ENCODE results near the gene PTGR3.
"Not testable (repeated sequence)": the region's sequence is repeated elsewhere in the genome, so short reads cannot be mapped to it uniquely, and the experiment has no call there.

PTGR3 gene

DNA sequence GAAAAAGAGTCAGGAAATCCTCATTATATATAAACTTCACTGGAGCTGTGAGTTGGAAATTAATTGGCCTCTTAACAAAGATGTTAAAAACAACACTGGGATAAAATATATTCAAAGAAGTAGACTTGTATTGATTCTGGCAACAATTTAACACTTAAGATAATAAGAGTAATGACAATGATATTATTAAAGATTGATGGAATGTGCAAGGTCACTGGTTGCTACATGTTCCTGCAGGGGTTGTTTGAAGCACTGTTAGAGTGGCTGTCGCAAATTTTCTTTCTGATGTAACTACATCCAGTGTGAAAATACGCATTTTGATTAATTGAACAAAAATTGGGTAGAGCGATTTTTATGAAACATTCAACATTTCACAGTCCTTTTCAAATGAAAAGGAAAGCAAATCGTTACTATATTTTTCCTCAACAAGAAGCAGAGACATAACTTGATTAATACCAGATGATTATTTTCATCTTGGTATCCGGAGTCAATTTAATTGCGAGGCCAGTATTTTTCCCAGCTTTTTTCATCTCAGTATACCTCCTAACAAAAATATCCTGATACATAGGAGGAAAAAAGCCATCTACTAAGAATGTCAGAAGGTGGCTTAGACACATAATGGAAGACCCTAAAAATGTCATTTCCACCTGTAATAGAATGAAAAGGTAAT, 6.1 kb downstream of the PTGR3 start:
- DNase-seq (ENCODE audit: low spot score) = no peak

DNA sequence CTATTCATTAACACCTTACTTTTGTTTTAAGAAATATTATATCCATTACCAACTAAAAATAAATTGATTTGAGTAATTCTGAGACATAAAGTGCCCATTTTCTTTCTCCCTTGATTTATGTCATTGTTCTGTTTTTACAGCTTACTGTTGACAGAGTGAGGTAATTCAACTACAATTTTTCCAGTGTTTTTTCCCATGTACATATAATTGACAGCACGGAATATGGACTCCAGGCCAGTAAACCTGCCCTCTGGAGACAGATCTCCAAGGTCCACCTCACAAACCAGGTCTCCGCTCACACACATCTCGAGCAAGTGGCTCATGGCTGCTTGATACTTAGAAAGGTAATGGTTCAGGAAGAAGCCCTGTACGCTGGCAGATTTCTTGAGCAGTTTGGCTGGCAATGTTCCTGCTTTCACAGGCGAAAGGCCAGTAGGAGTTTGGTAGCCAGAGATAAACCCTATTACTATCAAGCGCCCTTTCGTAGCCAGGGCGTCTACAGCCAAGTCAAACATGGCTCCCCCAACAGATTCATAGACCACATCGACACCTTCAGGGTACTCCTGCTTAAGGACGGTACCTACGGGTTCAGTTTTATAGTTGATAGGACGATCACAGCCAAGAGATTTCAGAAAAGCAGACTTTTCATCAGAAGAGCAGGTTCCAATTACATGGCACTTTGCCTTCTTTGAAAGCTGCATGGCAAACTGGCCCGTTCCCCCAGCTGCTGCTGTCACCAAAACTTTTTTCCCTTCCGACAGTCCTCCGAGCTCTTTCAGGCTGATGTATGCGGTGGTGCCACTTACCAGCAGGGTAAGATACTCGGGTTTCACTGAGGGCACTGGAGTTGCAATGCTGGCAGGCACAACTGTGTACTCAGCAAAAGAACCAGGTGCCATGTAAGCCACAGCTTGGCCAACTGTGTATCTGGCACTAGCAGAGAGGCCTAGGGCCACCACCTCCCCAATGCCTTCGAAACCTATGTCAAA, 7.4 kb downstream of the PTGR3 start:
- no peak for DNase-seq (ENCODE audit: low spot score)

DNA sequence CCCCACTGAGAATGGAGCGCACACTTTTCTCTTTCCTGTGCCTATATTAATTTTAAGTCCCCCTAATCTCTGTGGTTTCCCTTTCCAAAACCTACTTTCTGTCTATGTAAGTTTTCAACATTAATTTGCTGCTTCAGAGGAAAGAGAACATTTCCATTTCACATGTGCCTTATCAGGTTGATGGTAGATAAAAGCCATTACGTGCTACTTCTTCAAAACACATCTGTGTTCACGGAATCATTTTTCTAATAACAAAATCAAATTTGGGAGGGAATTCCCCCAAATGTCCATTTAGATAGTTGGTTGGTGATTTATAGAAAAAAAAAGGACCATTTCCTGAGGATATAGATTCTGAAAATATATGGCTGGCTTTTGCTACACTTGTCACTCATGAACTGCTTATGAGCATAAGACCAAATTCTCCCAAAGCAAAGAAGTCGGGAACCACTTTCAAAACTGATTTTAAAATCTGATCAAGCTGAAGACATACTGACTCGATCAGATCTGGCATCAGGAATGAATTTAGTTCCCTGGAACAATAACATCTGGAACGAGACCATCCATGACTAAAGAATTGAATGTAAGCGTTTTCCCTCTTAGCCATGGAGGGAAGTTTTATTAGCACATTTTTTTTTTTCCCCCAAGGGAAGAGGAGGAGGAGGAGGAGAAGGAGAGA, 8.2 kb downstream of the PTGR3 start:
- DNase-seq (ENCODE audit: low spot score) = no peak

- DNase-seq (ENCODE audit: low spot score) = no peak
Measured at GRCh38 chr18:75200071-75200470, 8.9 kb downstream of the PTGR3 start.

DNA sequence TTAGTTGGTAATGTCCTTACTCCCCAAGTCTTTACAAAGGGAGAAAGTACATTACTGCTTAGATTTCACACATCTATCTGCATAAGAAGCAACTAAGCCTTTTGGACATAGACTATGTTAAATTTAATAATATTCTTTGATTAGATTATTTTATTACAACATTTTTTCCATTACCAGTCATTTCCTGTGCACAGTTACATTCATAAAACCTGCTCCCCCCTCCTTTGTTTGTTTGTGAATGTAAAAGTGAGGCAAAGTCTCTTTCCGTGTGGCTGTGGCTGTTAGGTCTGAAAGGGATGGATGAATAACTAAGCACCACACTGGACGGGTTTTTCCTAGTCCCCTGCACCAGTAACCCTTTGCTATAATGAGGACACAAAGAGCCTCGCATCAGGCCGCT, 9.6 kb downstream of the PTGR3 start:
- no peak for DNase-seq (ENCODE audit: low spot score)

DNA sequence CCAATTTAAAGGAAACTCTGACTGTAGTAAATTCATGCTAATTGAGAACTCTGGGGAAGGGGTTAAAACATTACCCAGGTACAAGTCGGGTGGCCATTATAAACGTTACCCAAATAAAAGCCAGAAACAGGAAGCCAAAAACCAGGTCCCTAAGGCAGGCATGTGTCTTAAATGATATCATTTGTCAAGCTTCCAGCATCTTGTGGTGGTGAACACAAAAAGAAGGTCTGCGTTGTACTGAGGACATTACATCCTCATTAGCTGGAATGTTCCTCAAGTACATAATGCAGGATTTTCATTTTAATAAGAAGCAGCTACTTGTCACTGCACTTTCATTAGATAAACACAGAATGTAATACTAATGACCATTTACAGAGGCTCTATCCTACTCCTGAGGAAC, 10.9 kb downstream of the PTGR3 start:
- DNase-seq (ENCODE audit: low spot score) = no peak

DNA sequence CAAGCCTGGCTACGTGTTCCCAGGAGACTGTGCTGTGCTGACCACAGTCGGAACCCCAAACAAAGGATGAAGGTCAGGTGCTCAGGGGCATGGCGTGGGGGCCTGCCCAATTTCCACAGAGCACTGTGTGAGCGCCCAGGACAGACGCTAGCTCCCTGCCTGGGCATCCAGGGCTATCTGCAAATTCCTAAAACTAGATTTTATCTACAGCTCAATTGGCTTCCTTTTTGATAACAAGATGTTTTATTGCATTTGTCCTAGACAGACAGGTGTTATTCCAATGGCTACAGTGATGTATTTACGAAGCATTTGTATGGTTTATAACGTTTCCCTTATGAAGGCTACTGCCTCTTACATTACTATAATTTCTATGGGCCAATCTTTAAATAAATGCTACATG, 16.0 kb downstream of the PTGR3 start:
- DNase-seq (ENCODE audit: low spot score) = no peak

DNA sequence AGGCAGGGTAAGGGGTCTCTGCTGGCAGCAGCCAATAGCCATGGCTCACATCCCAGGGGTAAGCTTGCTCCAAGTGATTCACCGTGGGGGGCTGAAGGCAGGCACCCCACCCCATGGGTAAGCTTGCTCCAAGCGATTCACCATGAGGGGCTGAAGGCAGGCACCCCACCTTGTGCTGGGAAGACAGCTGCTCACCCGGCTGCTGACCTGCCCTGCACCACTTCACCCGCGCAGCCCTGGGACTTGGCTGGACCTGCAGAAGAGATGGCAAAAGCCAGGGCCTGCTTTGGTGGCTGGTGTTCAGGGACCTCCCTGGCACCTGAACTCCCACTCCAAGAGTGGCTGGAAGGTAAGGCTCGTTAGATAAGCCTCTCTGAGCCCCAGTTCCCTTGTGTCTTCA, 19.2 kb downstream of the PTGR3 start:
- no peak for DNase-seq (ENCODE audit: low spot score)

- DNase-seq (ENCODE audit: low spot score) = not testable (repeated sequence)
Measured at GRCh38 chr18:75187702-75188101, 21.2 kb downstream of the PTGR3 start.

- DNase-seq (ENCODE audit: low spot score) = no peak
Measured at GRCh38 chr18:75185460-75185859, 23.5 kb downstream of the PTGR3 start.

DNA sequence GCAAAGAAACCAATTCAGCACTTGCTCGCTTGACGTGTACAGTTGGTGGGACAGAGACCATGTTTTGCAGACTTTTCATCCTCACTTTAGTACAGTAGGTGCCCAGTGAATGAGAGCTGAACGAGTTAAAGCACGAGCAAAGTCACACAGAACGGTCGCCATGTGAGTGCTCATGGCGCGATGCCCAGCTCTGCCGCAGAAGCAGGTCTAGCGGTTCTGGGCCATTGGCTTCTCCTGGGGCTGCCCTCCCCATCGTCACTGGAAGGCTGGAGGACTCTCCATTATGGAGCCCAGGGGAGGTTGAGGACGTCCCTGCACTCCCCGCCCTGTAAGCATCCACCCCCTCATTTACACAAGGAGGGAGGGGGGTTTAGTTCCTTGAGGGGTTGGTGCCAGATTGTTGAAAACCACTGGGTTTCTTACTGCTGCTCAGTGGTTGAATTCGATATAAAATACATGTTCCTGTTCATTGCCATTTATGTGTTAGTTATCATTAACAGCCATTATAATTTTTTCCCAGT, 24.9 kb downstream of the PTGR3 start:
- DNase-seq (ENCODE audit: low spot score) = peak; percentile 57

- peak; percentile 50 for DNase-seq (ENCODE audit: low spot score)
Measured at GRCh38 chr18:75183524-75183923, 25.4 kb downstream of the PTGR3 start.

DNA sequence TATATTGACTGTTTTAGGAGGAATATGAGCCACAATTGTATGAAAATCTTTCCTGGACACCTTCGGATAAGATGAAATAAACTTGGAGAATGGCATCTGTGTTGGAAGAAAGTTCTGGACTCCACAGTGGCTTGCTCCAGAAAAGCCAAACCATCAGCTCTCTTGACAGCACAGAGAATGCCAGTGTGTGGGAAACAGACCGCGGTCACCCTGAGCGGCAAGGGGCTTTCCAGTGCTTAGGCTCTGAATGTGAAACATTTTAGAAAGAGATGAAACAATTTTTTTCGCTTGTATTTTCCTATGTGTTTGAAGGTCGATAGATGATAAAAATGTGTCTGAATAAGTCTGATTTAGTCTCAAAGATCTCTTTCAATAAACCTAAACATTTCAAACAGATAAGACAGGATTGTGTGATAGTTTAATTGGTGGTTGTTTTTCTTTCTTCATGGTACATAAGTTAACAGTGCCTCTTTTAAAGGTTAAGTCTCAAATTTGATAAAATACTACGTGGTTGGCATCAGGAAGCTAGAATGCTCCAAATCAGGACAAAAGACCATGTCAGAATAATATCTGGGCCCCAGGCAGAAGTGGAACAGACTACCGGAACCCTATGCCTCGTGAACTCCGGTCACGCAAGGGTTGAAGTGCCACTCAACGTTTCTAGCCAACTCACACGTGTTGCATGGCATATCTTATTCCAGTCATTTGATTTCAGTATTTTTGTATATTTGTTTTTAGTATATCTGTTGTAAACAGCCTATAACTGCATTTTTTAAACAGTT, 28.9 kb downstream of the PTGR3 start:
- DNase-seq (ENCODE audit: low spot score) = no peak

GRCh38 chr18:75178376-75178775, 30.6 kb downstream of the PTGR3 start:
- DNase-seq (ENCODE audit: low spot score) = no peak

- no peak for DNase-seq (ENCODE audit: low spot score)
Measured at GRCh38 chr18:75176849-75177248, 32.1 kb downstream of the PTGR3 start.

DNA sequence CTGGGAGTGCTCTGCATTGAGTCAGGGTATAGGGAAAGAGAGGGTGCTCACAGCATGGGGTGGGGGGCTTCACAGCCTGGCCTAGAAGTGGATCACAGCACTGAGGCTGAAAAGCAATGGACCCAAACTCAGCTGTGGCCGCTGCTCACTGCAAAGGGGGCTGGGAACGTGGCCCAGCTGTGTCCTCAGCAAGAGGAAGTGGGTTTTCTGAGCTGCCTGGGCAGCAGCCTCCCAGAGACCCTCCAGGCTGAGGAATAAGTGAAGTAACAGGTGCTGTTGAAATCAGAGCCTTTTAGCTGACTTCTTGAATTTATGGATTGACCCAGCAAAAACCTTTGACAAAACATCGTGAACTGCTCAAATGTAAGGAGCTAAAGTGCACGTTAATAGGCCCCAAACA, 35.2 kb downstream of the PTGR3 start:
- DNase-seq (ENCODE audit: low spot score) = no peak

GRCh38 chr18:75173125-75173432, 35.9 kb downstream of the PTGR3 start:
- DNase-seq (ENCODE audit: low spot score) = no peak

DNA sequence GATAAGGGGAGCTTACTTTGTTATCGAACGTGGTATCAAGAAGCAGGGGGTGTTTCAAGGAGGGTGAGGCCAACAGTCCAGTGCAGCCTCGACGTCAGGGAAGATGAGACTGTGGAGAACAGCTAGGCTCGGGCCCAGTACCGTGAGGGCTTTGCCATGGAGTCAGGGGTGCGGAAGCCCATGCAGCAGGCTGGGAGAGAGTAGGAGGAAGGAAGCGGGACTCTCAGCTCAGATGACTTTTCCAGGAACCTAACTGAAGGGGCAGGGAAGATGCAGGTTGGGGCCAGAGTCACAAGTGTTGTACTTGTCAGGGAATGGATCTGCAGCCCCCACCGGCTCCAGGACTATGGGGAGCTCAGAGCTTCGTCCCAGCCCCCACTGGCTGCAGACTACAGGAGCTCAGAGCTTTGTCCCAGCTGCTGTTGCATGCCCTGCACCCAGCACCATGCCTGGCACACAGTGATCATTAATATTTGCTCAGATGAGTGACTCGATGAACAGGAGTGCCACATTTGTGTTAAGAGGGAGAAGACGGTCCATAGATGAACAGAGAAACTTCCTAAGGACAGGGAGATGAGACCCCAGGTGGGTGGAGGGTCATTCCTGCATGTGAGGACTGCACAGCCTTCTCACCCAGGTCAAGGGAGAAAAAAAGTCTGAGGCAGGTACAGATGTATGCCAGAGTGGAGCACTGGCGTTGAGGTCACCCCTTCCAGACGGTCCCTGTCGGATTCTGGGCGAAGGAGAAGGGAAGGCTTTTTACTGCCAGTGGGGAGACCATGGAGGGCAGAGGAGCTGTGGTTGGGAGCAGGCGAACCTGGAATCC, 36.4 kb downstream of the PTGR3 start:
- DNase-seq (ENCODE audit: low spot score) = no peak

GRCh38 chr18:75170916-75171315, 38.0 kb downstream of the PTGR3 start:
- DNase-seq (ENCODE audit: low spot score) = no peak

GRCh38 chr18:75170022-75170789, 38.7 kb downstream of the PTGR3 start:
- no peak for DNase-seq (ENCODE audit: low spot score)
